AG04449 (cell line): ENCODE results near the gene GALM.

Experiments used
- CTCF ChIA-PET: fragments of 350-600 bp; formaldehyde crosslinking; extraction: SDS; loops from one replicate; lab custom pipeline; 2021; ENCODE audit warnings: antibody characterized with exemption; lab: Yijun Ruan, JAX
- POLR2A ChIA-PET: fragments of 400-600, 350-600 bp; formaldehyde crosslinking; extraction: SDS; loops from one replicate; lab custom pipeline; 2020; ENCODE audit warnings: antibody characterized with exemption, inconsistent platforms; lab: Yijun Ruan, JAX
- DNase-seq: peaks from one replicate; pipeline ENCODE4 v3.0.0-alpha.2; 2010; ENCODE audit warnings: low read depth, low spot score
- H3K4me3 ChIP-seq: 2 replicates; pipeline ENCODE4 v1.5.1; 2011; ENCODE audit warnings: low read depth, mild to moderate bottlenecking, control low read depth, low read length
- TF ChIP-seq, protein P1 (sequence below): IDR thresholded peaks from one replicate; pipeline ENCODE4 v1.5.1; 2011; ENCODE audit warnings: mild to moderate bottlenecking, moderate library complexity, low read length, control low read depth, inconsistent platforms; ENCODE audit not compliant: insufficient read depth; ENCODE audit errors: missing control alignments

The GALM gene

GRCh38 chr2:38747819-38748218, 81.9 kb downstream of the GALM start:
- no peak overlapping the region for H3K4me3 ChIP-seq
- TF ChIP-seq, protein P1, sequence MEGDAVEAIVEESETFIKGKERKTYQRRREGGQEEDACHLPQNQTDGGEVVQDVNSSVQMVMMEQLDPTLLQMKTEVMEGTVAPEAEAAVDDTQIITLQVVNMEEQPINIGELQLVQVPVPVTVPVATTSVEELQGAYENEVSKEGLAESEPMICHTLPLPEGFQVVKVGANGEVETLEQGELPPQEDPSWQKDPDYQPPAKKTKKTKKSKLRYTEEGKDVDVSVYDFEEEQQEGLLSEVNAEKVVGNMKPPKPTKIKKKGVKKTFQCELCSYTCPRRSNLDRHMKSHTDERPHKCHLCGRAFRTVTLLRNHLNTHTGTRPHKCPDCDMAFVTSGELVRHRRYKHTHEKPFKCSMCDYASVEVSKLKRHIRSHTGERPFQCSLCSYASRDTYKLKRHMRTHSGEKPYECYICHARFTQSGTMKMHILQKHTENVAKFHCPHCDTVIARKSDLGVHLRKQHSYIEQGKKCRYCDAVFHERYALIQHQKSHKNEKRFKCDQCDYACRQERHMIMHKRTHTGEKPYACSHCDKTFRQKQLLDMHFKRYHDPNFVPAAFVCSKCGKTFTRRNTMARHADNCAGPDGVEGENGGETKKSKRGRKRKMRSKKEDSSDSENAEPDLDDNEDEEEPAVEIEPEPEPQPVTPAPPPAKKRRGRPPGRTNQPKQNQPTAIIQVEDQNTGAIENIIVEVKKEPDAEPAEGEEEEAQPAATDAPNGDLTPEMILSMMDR, result no peak
- ChIA-PET POLR2A (no interaction called here), CTCF (interaction anchor here (1.0 to 4.4 kb wide), 5 partner anchors 9 to 432 kb away, joined by 5 to 15 read pairs (median 8); no protein-coding TSS in a partner anchor)
- DNase-seq, result no peak

DNA sequence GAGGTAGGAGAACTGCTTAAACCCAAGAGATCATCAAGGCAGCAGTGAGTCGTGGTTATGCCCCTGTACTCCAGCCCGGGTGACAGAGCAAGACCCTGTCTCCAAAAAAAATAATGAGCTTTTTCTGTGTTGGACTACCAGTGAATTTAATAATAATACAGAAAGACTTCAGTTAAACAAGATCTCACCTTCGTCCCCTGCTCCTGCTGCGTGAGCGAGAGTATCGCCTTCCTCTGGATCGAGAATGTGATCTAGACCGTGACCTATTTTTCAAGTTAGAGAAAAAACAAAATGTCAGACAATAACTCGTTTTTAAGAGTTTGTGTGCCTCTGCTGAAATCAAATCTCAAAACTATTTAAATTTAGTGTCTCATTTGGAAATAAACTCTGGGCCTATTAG, 82.5 kb downstream of the GALM start:
- DNase-seq, result no peak
- no peak overlapping the region for H3K4me3 ChIP-seq
- ChIA-PET CTCF (interaction anchor here (1.0 to 4.4 kb wide), 5 partner anchors 9 to 479 kb away, joined by 3 to 15 read pairs (median 7); no protein-coding TSS in a partner anchor), POLR2A (no interaction called here)
- TF ChIP-seq, protein P1, result no peak

DNA sequence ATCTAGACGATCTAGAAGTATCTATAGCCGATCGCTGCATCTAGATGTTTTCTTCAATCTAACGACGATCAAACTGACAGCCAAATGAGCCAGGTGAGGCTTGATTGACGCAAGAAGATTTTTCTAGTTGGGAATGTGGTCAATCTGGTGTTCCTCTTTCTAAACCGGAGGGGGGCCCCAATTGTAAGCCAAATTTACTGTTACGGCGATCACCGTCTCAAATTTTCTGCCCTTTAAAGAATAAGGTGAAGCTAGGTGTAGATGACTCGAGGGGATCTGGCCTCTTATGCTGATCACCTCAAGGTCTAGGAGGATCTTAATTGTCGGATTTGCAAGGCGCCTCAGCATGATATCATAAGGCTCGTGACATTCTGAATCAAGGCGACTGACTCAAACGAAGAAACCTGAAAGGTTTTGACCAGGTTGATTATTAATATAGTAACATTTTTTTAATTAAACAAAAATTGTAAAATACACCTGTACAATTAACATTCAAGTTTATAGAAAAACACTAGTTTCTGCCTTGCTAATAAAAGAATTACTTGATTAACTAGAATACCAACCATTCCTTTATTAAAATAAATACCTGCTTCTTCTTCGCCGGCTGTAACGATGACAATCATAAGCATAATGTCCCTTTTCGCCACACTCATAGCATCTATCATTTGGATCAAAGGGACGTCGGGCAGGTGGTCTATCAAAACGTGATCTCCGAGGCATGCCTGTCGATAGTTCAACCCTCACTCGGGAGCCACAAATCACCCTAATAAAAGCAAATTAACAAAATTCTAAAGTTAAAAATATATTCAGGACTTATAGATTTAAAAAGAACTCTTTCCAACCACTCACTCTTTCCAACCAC, 83.3 kb downstream of the GALM start:
- no peak for DNase-seq
- H3K4me3 ChIP-seq, result peak overlapping the region; percentile 100
- POLR2A ChIA-PET, result no interaction called here
- TF ChIP-seq, protein P1, result no peak
- CTCF ChIA-PET, result interaction anchor here (1.0 to 4.4 kb wide), 5 partner anchors 8 to 479 kb away, joined by 3 to 15 read pairs (median 7); no protein-coding TSS in a partner anchor

DNA sequence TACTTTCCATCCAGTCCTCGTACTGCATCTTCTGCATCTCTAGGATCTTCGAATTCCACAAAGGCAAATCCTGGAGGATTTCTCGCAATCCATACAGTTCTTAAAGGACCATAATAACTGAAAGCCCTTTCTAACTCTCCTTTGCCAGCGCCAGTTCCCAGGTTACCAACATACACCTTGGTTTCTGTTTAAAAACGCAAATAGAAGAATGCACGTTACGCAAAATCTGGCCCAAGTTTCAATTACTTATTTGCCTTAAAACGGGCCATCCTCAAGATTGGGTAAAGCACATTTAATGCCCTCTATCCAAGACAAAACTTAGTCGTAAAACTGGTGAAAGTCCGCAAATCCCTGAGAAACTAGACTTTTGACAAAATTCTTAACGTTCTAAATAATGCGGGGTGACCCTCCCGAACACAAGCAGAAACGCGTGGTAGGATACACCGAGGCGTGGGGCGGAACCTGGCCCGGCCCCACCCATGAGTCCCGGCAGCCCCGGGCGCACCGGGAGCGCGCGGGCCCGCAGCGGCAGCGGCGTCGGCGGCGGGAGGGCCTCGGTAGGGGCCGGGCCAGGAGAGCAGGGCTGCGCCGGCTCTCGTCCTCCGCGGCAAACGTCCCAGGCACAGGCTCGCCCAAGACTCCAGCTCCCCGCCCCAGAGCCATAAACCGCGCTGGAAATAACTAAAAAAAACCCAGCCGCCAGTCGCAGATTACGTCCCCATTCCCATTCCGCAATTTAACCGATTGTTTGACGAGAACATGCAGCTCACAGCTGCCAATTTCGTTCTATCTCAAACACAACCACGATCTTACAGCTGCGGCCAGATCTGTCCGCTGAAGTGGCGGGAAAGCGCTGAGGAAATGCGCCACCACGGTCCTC, 84.3 kb downstream of the GALM start:
- H3K4me3 ChIP-seq, result peak overlapping the region; percentile 100
- ChIA-PET POLR2A (interaction anchor here (0.6 to 2.0 kb wide), 16 partner anchors 12 to 1666 kb away, joined by 3 to 46 read pairs (median 10); partner anchors contain the start of genes ATL2, GPATCH11 and HNRNPLL), CTCF (interaction anchor here (1.0 to 4.4 kb wide), 6 partner anchors 9 to 172 kb away, joined by 3 to 15 read pairs (median 4); no protein-coding TSS in a partner anchor)
- TF ChIP-seq, protein P1, result no peak
- no peak for DNase-seq

DNA sequence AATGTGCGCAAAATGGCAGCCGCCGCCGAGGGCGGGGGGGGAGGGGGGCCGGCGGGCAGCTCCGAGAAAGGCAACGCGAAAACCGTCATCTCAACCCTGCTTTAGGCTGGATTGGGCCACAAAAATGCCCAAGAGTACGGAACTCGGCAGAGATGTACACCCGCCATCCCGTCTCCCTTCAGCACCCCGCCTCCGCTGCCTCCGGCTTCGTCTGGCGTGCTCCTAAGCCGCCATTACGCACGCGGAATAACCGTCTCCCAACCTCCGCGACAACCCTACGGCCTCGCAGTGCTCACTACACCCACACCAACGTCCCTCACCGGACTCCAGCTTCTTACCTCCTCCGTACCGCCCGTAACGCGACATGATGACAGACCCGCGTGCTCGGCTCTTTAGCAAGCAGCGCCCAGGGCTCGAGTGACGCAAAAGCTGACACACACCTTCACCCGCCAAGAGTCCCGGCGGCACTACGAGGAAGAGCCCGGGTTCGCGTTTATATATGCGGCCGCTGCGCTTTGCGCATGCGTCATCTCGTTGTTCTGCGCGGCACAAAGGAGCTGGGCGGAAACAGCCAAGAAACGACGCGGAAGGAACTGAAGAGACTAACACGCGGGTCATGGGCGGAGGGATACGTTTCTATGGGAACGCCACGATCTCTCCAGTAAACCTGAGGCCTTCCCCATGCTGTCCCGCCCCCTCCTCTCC, 85.1 kb downstream of the GALM start, which contains the start of gene SRSF7:
SRSF7 (minus strand) TSS at position 471 of the 705 bp plus-strand sequence; CDS start at position 366, 105 bp downstream.
- CTCF ChIA-PET, result interaction anchor here (1.0 to 2.1 kb wide), 7 partner anchors 10 to 173 kb away, joined by 3 to 7 read pairs (median 4); no protein-coding TSS in a partner anchor
- TF ChIP-seq, protein P1, result no peak
- POLR2A ChIA-PET, result interaction anchor here (0.5 to 2.0 kb wide), 83 partner anchors 9 to 1666 kb away, joined by 3 to 46 read pairs (median 4); partner anchors contain the start of genes ATL2, CEBPZOS, DHX57 and GALM
- peak within 1 kb of the TSS; percentile 100 for H3K4me3 ChIP-seq
- peak; percentile 97 for DNase-seq
